Measurements from ENCODE around the gene INCENP.

DNA sequence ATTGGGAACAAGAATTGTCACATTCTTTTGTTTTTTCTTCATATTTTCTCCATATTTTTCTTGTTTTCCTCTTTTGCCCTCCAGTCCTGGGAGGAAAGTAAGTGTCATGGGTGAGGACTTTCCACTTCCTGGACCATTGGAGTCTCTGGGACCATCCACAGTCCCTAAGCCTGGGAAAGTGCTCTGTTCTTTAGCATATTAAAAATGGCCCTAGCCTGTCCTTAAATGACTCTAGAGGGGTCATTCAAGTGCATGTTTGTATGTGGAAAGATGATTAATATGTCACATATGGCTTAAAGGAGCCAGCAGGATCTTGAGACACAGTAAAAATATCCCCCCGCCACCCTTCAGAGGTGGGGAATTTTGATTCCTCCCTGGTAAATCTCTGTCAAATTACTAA lies 46.1 kb downstream of the INCENP start:
- no peak for TF ChIP-seq POLR2A (IDR thresholded peaks at IDR 0.05)
- TF ChIP-seq, protein P1, sequence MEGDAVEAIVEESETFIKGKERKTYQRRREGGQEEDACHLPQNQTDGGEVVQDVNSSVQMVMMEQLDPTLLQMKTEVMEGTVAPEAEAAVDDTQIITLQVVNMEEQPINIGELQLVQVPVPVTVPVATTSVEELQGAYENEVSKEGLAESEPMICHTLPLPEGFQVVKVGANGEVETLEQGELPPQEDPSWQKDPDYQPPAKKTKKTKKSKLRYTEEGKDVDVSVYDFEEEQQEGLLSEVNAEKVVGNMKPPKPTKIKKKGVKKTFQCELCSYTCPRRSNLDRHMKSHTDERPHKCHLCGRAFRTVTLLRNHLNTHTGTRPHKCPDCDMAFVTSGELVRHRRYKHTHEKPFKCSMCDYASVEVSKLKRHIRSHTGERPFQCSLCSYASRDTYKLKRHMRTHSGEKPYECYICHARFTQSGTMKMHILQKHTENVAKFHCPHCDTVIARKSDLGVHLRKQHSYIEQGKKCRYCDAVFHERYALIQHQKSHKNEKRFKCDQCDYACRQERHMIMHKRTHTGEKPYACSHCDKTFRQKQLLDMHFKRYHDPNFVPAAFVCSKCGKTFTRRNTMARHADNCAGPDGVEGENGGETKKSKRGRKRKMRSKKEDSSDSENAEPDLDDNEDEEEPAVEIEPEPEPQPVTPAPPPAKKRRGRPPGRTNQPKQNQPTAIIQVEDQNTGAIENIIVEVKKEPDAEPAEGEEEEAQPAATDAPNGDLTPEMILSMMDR (IDR thresholded peaks at IDR 0.05) = no peak
